ENCODE measurements around the gene SDK2. TPM values are rescaled to one million over a fixed set of nuclear protein-coding genes. Genes with fewer than 3 reads are reported as not detected.

The SDK2 gene
- total RNA-seq, 1 experiment from 2014 or later, result 0.67 TPM

DNA sequence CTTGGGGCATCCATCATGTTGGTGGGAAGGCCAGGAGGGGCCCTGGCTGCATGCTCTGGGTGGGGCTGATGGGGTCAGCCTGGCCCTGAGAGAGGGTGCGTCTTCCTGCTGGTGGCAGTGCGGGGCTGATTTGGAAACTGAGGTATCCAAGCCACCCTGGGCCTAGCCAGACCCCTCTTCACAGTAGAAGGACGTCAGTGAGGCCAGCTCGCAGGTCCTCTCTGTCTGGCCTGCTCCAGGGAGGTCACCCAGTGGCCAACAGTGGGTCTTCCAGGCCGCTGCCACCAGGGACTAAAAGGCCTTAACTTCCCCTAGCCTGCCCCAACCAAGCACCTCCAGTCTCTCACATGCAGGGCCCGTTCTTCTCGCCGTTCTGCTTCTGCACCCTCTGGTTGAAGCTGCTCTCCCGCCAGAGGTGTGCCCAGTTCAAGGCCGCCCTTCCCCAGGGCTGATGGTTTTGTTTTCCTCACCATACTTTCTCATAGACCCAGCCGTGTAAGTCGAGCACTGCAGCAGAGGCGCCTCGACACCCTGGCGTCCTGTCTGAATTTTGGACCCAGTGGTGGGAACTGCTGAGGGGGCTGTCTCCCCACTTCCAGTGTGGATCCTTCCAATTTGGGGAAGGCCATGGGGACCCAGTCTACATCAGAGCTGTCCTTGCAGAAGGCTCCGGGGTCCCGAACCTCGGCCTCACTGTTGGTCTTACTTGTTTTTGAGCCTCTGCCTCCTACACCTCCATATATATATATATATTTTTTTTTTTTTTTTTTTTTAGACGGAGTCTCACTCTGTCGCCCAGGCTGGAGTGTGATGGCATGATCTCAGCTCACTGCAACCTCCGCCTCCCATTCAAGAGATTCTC, 289.6 kb downstream of the SDK2 start:
- Histone ChIP-seq H3K4me1 (ENCODE audit: insufficient read depth, low read length, poor library complexity, severe bottlenecking) (no peaks in the 10 kb centered on the region), H3K27ac (ENCODE audit: low read depth, low read length, poor library complexity, severe bottlenecking) (no peak overlapping the region), H3K36me3 (ENCODE audit: insufficient read depth, low read length, poor library complexity, severe bottlenecking) (no peaks in the 10 kb centered on the region), H3K4me3 (ENCODE audit: low read depth, low read length, poor library complexity, severe bottlenecking) (no peak overlapping the region), H3K9me3 (ENCODE audit: low read depth, low read length, poor library complexity, severe bottlenecking) (no peaks in the 10 kb centered on the region), H3K27me3 (replicated peaks; ENCODE audit: insufficient read depth, low read depth, low read length, poor library complexity) (no peaks in the 10 kb centered on the region)
- TF ChIP-seq, protein P1, sequence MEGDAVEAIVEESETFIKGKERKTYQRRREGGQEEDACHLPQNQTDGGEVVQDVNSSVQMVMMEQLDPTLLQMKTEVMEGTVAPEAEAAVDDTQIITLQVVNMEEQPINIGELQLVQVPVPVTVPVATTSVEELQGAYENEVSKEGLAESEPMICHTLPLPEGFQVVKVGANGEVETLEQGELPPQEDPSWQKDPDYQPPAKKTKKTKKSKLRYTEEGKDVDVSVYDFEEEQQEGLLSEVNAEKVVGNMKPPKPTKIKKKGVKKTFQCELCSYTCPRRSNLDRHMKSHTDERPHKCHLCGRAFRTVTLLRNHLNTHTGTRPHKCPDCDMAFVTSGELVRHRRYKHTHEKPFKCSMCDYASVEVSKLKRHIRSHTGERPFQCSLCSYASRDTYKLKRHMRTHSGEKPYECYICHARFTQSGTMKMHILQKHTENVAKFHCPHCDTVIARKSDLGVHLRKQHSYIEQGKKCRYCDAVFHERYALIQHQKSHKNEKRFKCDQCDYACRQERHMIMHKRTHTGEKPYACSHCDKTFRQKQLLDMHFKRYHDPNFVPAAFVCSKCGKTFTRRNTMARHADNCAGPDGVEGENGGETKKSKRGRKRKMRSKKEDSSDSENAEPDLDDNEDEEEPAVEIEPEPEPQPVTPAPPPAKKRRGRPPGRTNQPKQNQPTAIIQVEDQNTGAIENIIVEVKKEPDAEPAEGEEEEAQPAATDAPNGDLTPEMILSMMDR (conservative IDR thresholded peaks at IDR 0.05; ENCODE audit: low read depth, low read length), result no peak
- TF ChIP-seq EZH2 (IDR thresholded peaks at IDR 0.05; ENCODE audit: borderline replicate concordance, low read depth, low read length, poor library complexity, severe bottlenecking), result no peak
- ChIA-PET POLR2A (ENCODE audit: low non-redundant PET) (no interaction called here), CTCF (no interaction called here)
- intact Hi-C loops (cut with micrococcal nuclease; ENCODE audit: unreplicated experiment), result no loop called here
- no TSS peak for BruUV-seq (replicated peaks)
- no peak for DNase-seq (ENCODE audit: low spot score)

DNA sequence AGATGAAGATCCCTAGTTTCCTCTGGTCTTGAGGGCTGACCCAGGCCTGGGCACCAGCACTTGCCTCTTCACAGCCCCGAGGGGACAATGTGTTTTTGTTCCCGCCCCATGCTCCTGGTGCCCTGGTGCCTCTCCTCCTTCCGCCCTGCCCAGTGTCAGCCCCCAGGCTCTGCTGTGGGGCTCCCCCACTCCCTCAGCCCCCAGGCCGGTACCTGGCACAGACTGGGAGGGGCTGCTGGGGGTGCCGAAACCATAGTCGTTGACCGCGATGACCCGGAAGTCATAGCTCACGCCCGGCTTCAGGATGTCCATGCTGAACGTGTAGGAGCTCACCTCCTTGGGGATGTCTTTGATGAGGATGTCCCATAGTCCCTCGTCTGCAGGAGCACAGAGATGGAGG, 292.0 kb downstream of the SDK2 start:
- CTCF ChIA-PET, result no interaction called here
- POLR2A ChIA-PET (ENCODE audit: low non-redundant PET), result no interaction called here
- no TSS peak for BruUV-seq (replicated peaks)
- DNase-seq (ENCODE audit: low spot score), result no peak
- TF ChIP-seq EZH2 (IDR thresholded peaks at IDR 0.05; ENCODE audit: borderline replicate concordance, low read depth, low read length, poor library complexity, severe bottlenecking), result no peak
- Histone ChIP-seq H3K4me1 (ENCODE audit: insufficient read depth, low read length, poor library complexity, severe bottlenecking) (peaks cover 4% of the 10 kb centered on the region), H3K36me3 (ENCODE audit: insufficient read depth, low read length, poor library complexity, severe bottlenecking) (no peaks in the 10 kb centered on the region), H3K27ac (ENCODE audit: low read depth, low read length, poor library complexity, severe bottlenecking) (no peak overlapping the region), H3K9me3 (ENCODE audit: low read depth, low read length, poor library complexity, severe bottlenecking) (no peaks in the 10 kb centered on the region), H3K27me3 (replicated peaks; ENCODE audit: insufficient read depth, low read depth, low read length, poor library complexity) (no peaks in the 10 kb centered on the region), H3K4me3 (ENCODE audit: low read depth, low read length, poor library complexity, severe bottlenecking) (no peak overlapping the region)
- intact Hi-C loops (cut with micrococcal nuclease; ENCODE audit: unreplicated experiment), result no loop called here

DNA sequence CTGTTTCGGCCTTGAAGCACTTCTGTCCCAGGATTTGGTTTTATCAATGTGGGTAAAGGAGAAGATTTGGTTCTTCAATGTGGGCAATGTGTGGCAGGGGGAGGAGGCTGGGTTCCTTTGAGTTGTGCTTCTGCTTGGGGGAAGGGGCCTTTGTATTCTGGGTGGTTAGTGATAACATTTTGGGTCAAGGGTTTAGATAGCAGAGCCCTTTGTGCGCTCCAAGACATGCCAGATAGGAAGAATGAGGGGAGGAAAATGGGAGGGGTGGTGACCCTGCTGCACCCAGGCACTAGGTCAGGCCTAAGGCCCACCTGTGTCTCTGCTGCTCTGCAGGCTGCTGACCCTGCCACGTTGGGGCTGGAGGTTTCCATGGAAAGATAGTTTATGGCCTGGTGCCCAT, 292.5 kb downstream of the SDK2 start:
- no TSS peak for BruUV-seq (replicated peaks)
- TF ChIP-seq, protein P1 (conservative IDR thresholded peaks at IDR 0.05; ENCODE audit: low read depth, low read length), result no peak
- TF ChIP-seq EZH2 (IDR thresholded peaks at IDR 0.05; ENCODE audit: borderline replicate concordance, low read depth, low read length, poor library complexity, severe bottlenecking), result no peak
- Histone ChIP-seq H3K27me3 (replicated peaks; ENCODE audit: insufficient read depth, low read depth, low read length, poor library complexity) (no peaks in the 10 kb centered on the region), H3K9me3 (ENCODE audit: low read depth, low read length, poor library complexity, severe bottlenecking) (no peaks in the 10 kb centered on the region), H3K4me1 (ENCODE audit: insufficient read depth, low read length, poor library complexity, severe bottlenecking) (peaks cover 7% of the 10 kb centered on the region), H3K27ac (ENCODE audit: low read depth, low read length, poor library complexity, severe bottlenecking) (no peak overlapping the region), H3K36me3 (ENCODE audit: insufficient read depth, low read length, poor library complexity, severe bottlenecking) (no peaks in the 10 kb centered on the region), H3K4me3 (ENCODE audit: low read depth, low read length, poor library complexity, severe bottlenecking) (no peak overlapping the region)
- ChIA-PET POLR2A (ENCODE audit: low non-redundant PET) (no interaction called here), CTCF (no interaction called here)
- no peak for DNase-seq (ENCODE audit: low spot score)
- intact Hi-C loops (cut with micrococcal nuclease; ENCODE audit: unreplicated experiment), result no loop called here

DNA sequence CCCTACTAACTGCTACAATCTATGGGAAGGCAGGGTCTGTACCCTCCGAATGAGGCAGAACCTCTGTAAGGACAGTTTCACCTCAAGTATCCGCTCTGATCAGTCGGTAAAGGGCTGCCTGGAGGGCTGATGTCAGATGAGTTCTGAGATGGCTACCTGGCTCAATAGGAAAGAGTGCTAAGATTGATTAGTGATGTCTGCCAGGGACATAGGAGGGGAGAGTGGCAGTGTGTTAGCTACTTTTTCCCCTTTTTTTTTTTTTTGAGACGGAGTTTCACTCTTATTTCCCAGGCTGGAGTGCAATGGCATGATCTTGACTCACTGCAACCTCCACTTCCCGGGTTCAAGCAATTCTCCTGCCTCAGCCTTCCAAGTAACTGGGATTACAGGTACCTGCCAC, 293.4 kb downstream of the SDK2 start:
- Histone ChIP-seq H3K27me3 (replicated peaks; ENCODE audit: insufficient read depth, low read depth, low read length, poor library complexity) (no peaks in the 10 kb centered on the region), H3K27ac (ENCODE audit: low read depth, low read length, poor library complexity, severe bottlenecking) (no peak overlapping the region), H3K9me3 (ENCODE audit: low read depth, low read length, poor library complexity, severe bottlenecking) (no peaks in the 10 kb centered on the region), H3K4me1 (ENCODE audit: insufficient read depth, low read length, poor library complexity, severe bottlenecking) (peaks cover 7% of the 10 kb centered on the region), H3K4me3 (ENCODE audit: low read depth, low read length, poor library complexity, severe bottlenecking) (no peak overlapping the region), H3K36me3 (ENCODE audit: insufficient read depth, low read length, poor library complexity, severe bottlenecking) (no peaks in the 10 kb centered on the region)
- no peak for TF ChIP-seq EZH2 (IDR thresholded peaks at IDR 0.05; ENCODE audit: borderline replicate concordance, low read depth, low read length, poor library complexity, severe bottlenecking)
- TF ChIP-seq, protein P1 (conservative IDR thresholded peaks at IDR 0.05; ENCODE audit: low read depth, low read length), result no peak
- intact Hi-C loops (cut with micrococcal nuclease; ENCODE audit: unreplicated experiment), result no loop called here
- no peak for DNase-seq (ENCODE audit: low spot score)
- ChIA-PET CTCF (no interaction called here), POLR2A (ENCODE audit: low non-redundant PET) (no interaction called here)
- no TSS peak for BruUV-seq (replicated peaks)
